ENCODE data around the gene SLC16A1.

Gene SLC16A1

DNA sequence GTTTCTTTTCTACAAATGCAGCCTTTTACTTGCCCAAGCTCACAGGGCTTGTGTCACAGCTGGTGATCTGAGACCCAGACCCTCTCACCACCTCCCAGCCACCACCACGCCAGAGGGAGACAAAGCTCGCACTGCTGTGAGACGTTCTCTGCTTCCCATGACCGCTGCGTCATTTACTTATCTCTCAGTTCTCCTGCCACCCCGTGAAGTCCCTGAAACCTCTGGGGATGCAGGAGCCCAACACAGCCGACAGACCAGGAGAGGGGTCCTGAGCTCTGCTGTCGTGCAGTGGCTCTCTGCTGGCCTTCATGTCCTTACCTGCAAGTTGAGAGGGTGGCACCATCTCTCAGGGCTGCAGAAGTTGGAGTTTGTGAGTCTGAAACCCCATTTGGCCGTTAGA is 77.7 kb downstream of the SLC16A1 start:
- H3K4me3 ChIP-seq (ENCODE audit: low read depth, low read length), result no peak overlapping the region
- in situ Hi-C loops (cut with HindIII; ENCODE audit: low sequenced_read_pairs), result no loop called here
- TF ChIP-seq, protein P1, sequence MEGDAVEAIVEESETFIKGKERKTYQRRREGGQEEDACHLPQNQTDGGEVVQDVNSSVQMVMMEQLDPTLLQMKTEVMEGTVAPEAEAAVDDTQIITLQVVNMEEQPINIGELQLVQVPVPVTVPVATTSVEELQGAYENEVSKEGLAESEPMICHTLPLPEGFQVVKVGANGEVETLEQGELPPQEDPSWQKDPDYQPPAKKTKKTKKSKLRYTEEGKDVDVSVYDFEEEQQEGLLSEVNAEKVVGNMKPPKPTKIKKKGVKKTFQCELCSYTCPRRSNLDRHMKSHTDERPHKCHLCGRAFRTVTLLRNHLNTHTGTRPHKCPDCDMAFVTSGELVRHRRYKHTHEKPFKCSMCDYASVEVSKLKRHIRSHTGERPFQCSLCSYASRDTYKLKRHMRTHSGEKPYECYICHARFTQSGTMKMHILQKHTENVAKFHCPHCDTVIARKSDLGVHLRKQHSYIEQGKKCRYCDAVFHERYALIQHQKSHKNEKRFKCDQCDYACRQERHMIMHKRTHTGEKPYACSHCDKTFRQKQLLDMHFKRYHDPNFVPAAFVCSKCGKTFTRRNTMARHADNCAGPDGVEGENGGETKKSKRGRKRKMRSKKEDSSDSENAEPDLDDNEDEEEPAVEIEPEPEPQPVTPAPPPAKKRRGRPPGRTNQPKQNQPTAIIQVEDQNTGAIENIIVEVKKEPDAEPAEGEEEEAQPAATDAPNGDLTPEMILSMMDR (IDR thresholded peaks at IDR 0.05; ENCODE audit: low read depth, low read length, missing control alignments), result no peak
- no peak for DNase-seq (ENCODE audit: low read depth)

DNA sequence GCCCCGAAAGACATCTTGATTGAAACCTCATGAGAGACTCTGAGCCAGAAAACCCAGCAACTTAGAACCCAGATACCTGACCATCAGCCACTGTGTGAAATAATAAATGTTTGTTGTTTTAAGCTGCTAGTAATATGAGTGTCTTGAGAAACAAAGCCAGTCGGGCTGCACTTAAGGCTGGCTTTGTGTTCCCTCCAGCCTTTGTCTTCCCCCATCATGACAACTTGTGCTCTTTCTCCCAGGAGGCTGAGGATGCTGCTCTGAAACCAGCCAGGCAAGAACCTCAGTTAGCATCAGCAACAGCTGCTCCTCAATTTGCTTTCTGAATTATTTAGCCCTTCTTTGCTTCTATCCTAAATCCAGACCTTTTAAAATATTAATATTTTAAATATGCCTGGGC is 78.2 kb downstream of the SLC16A1 start:
- TF ChIP-seq, protein P1 (IDR thresholded peaks at IDR 0.05; ENCODE audit: low read depth, low read length, missing control alignments), result no peak
- no peak overlapping the region for H3K4me3 ChIP-seq (ENCODE audit: low read depth, low read length)
- DNase-seq (ENCODE audit: low read depth), result no peak
- in situ Hi-C loops (cut with HindIII; ENCODE audit: low sequenced_read_pairs), result no loop called here

DNA sequence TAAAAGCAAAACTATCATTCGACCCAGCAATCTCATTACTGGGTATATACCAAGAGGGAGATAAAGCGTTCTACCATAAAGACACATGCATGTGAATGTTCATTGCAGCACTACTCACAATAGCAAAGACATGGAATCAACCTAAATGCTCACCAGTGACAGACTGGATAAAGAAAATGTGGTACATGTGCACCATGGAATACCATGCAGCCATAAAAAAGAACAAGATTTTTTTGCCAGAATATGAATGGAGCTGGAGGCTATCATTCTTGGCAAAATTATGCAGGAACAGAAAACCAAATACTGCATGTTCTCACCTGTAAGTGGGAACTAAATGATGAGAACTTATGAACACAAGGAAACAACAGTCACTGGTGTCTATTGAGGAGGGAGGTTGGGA is 79.7 kb downstream of the SLC16A1 start:
- in situ Hi-C loops (cut with HindIII; ENCODE audit: low sequenced_read_pairs), result no loop called here
- TF ChIP-seq, protein P1 (IDR thresholded peaks at IDR 0.05; ENCODE audit: low read depth, low read length, missing control alignments), result no peak

DNA sequence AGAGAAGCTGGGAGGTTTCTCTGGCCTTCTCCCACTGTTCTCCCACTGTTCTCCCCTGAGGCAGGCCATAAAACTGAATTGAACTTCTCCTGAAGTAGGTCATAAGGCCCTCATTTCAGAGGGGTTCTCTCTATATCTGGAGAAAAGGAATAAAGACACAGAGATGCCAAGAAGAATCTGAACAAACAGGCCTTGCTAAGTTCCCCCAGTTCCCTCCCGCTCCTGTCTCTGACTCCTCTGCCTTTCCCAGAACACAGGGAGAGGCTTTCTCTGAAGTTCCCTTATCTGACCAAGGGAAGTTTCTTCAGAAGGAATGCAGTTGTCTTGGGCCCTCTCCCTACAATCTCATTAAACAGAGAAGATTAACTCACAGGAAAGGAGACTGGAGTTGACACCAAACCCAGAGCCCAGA is 83.4 kb downstream of the SLC16A1 start:
- no peak for DNase-seq (ENCODE audit: low read depth)
- in situ Hi-C loops (cut with HindIII; ENCODE audit: low sequenced_read_pairs), result no loop called here
- TF ChIP-seq, protein P1 (IDR thresholded peaks at IDR 0.05; ENCODE audit: low read depth, low read length, missing control alignments), result no peak
- no peak overlapping the region for H3K4me3 ChIP-seq (ENCODE audit: low read depth, low read length)

More for the DNA sequence above, 79.7 kb downstream of the SLC16A1 start:
- DNase-seq (ENCODE audit: low read depth), result no peak
- no peak overlapping the region for H3K4me3 ChIP-seq (ENCODE audit: low read depth, low read length)

DNA sequence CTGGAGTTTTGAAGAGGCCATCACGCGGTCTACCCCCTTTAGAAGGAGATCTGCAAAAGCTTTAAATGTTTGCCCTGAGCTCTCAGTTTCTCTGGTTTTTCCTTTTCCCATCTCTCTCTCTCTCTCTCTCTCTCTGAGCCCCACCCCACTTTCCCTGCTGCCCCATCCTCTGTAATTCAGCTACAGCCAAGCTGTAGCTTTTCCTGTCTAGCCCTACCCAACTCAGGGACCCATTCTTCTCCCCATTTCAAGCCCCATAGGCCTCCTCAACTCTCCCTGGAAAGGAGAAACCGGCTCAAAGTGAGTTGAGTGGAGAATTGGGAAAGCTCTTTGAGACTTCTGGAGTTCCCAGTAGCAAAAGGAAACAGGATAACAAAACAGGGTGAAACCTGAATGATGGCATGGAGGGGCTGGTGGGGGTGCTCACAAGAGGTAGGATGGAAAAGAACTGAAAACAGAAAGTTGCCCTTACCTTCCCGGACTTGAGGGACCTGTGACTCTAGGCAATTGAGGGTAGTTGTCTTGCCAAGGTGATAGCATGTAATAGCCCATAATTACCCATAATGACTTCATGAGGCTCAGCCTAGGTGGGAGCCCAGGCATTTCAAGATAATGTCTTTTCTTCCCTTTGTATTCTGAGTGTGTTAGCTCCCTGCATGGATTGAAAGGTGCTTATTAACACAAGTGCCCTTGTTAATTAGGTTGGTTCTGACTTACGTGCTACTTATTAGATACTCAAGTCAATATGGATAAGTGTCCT is 84.9 kb downstream of the SLC16A1 start:
- no peak for DNase-seq (ENCODE audit: low read depth)
- TF ChIP-seq, protein P1 (IDR thresholded peaks at IDR 0.05; ENCODE audit: low read depth, low read length, missing control alignments), result no peak
- in situ Hi-C loops (cut with HindIII; ENCODE audit: low sequenced_read_pairs), result no loop called here
- H3K4me3 ChIP-seq (ENCODE audit: low read depth, low read length), result no peak overlapping the region

DNA sequence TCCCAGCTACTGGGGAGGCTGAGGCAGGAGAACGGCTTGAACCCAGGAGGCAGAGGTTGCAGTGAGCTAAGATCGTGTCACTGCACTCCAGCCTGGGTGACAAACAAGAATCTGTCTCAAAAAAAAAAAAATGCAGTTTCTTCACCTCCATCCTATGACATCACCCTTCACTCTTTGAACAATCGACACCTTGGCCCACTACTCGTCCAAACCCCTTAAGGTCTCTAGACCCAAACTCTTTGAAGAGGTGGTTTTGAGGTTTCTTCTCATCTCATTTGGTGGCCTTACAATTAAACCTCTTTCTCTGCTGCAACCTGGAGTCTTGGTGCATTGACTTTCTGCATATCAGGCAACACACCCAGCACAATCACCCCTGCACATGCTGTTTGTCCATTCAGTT is 86.1 kb downstream of the SLC16A1 start:
- TF ChIP-seq, protein P1 (IDR thresholded peaks at IDR 0.05; ENCODE audit: low read depth, low read length, missing control alignments), result no peak
- no peak overlapping the region for H3K4me3 ChIP-seq (ENCODE audit: low read depth, low read length)
- no peak for DNase-seq (ENCODE audit: low read depth)
- in situ Hi-C loops (cut with HindIII; ENCODE audit: low sequenced_read_pairs), result no loop called here

Data from astrocyte of the cerebellum (primary cell).